ENCODE measurements around the gene GFY. TPM values are rescaled to one million over a fixed set of nuclear protein-coding genes. Genes with fewer than 3 reads are reported as not detected.
A peak's percentile ranks its signal among the peaks of the same experiment; 100 is the strongest.

The GFY gene
- total and polyA plus RNA-seq, 2 donors (not counting 3 experiments of a cell fraction or from before 2014, with no cell fraction given) = not detected

DNA sequence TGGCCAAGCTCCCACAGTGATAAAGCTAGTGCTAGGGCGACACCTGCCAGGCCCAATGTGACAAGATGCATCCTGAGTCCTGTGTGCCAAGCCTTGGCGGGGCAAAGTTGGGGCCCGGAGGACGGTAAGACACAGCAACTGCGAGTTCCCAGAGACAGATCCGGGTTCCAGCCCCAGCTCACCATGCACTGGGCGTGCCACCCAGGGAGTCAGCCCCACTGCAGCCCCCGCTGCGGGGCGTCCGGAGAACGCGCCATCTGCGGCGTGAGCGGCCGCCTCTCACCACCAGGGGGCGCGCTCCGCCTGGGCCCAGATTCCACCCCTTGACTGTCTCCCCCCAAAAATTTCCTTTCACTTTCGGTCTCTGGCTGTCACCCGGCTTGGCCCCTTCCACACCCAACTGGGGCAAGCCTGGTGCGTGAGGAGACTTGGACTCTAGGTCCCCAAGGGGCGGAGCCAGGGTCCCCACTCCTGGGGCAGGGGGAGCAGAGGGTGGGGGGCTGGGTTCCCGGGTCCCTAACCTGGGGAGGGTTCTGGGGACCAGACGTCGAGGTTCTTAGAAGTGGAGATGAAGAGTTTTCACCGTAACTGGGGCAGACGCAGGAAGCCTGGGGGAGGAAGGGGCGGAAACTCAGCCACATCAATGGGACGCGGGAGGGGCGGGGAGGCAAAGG, 48.8 kb downstream of the GFY start, which contains the start of gene FLT3LG:
TSS of gene FLT3LG (plus strand) at position 348 of the 674 bp plus-strand sequence. CDS start 425 bp downstream, outside the sequence.
- CTCF ChIA-PET = interaction anchor here (0.5 to 3.6 kb wide), 12 partner anchors 10 to 206 kb away, joined by 3 to 17 read pairs (median 4); partner anchors contain the start of genes ALDH16A1, PIH1D1 and RPS11

More for the DNA sequence above, 48.8 kb downstream of the GFY start, which contains the start of gene FLT3LG:
- Histone ChIP-seq H3K9me1 (replicated peaks; ENCODE audit: control insufficient read depth, extremely low read depth, insufficient read depth, low read length) (no peaks in the 10 kb centered on the region), H3K4me2 (ENCODE audit: insufficient read depth, low read length) (peak within 1 kb of the TSS; percentile 78), H3K27ac (ENCODE audit: insufficient read depth, low read depth, low read length) (no peak within 1 kb of the TSS), H3K27me3 (ENCODE audit: control insufficient read depth in 2 of 2, insufficient read depth in 2 of 2, low read length in 2 of 2) (no peaks in the 10 kb centered on the region), H3K79me2 (ENCODE audit: control insufficient read depth, insufficient read depth, low read length) (no peaks in the 10 kb centered on the region), H3K4me3 (replicated peaks in 1 of 3; ENCODE audit: insufficient read depth in 1 of 3, low read depth in 1 of 3, low read length in 3 of 3) (peak within 1 kb of the TSS; percentile 62 to 93 (median 73)), H4K20me1 (replicated peaks; ENCODE audit: control insufficient read depth, extremely low read depth, insufficient read depth, low read length) (no peaks in the 10 kb centered on the region), H3K4me1 (ENCODE audit: control insufficient read depth, extremely low read depth, insufficient read depth, low read length) (peaks cover 6% of the 10 kb centered on the region), H3K36me3 (ENCODE audit: control insufficient read depth in 2 of 2, extremely low read depth in 1 of 2, insufficient read depth in 2 of 2, low read length in 2 of 2) (no peaks in the 10 kb centered on the region), H2AFZ (ENCODE audit: low read depth, low read length) (peak within 1 kb of the TSS; percentile 98), H3K9me3 (replicated peaks; ENCODE audit: control insufficient read depth, insufficient read depth, low read length) (no peaks in the 10 kb centered on the region), H3K9ac (replicated peaks; ENCODE audit: extremely low read depth, insufficient read depth, low read length) (peak within 1 kb of the TSS; percentile 60)
- POLR2A ChIA-PET = no interaction called here
- dilution Hi-C loops (cut with MboI; ENCODE audit: extremely low pct_ligation_motif_present, low sequenced_read_pairs) (no loop called here), intact Hi-C loops (cut with micrococcal nuclease) (loop anchor here (1.0 to 2.0 kb wide), 2 partner anchors 21 to 73 kb away; partner anchors contain the start of gene ALDH16A1)
- BruUV-seq (replicated peaks) = no TSS peak
- DNase-seq (ENCODE audit: low read depth, low spot score) = peak; percentile 68
- no peak for TF ChIP-seq POLR2A (IDR thresholded peaks at IDR 0.05; ENCODE audit: low read depth, low read length)
- TF ChIP-seq, protein P1, sequence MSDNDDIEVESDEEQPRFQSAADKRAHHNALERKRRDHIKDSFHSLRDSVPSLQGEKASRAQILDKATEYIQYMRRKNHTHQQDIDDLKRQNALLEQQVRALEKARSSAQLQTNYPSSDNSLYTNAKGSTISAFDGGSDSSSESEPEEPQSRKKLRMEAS (IDR thresholded peaks at IDR 0.05; ENCODE audit: insufficient read depth, insufficient read length) = no peak
- TF ChIP-seq, protein P2, sequence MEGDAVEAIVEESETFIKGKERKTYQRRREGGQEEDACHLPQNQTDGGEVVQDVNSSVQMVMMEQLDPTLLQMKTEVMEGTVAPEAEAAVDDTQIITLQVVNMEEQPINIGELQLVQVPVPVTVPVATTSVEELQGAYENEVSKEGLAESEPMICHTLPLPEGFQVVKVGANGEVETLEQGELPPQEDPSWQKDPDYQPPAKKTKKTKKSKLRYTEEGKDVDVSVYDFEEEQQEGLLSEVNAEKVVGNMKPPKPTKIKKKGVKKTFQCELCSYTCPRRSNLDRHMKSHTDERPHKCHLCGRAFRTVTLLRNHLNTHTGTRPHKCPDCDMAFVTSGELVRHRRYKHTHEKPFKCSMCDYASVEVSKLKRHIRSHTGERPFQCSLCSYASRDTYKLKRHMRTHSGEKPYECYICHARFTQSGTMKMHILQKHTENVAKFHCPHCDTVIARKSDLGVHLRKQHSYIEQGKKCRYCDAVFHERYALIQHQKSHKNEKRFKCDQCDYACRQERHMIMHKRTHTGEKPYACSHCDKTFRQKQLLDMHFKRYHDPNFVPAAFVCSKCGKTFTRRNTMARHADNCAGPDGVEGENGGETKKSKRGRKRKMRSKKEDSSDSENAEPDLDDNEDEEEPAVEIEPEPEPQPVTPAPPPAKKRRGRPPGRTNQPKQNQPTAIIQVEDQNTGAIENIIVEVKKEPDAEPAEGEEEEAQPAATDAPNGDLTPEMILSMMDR (IDR thresholded peaks at IDR 0.05; ENCODE audit: extremely low read depth in 1 of 2, insufficient read depth in 1 of 2, low read depth in 1 of 2, low read length in 2 of 2) = peak; percentile 99 to 100
- FAIRE-seq = peak; percentile 66

Data from endothelial cell of umbilical vein (primary cell).